NCI-H1092 treated with DMSO at 0.1 percent for 48 hours (cell line): ENCODE measurements around the gene USP20.

Experiments
- DNase-seq: peaks from one replicate; lab custom pipeline; 2025; lab: John Stamatoyannopoulos, UW

The USP20 gene

GRCh38 chr9:129857207-129857606 is 21.9 kb downstream of the USP20 start:
- no peak for DNase-seq

- DNase-seq, result no peak
These were observed 23.1 kb downstream of the USP20 start for GRCh38 chr9:129858167-129858962.

- no peak for DNase-seq
These were observed 25.6 kb downstream of the USP20 start for GRCh38 chr9:129860653-129861446.

- no peak for DNase-seq
These were observed 26.2 kb downstream of the USP20 start for GRCh38 chr9:129861447-129861827.

GRCh38 chr9:129863059-129863690 is 27.9 kb downstream of the USP20 start:
- DNase-seq, result no peak

- no peak for DNase-seq
These were observed 29.9 kb downstream of the USP20 start for GRCh38 chr9:129864991-129865647.

GRCh38 chr9:129865668-129866320 is 30.5 kb downstream of the USP20 start:
- DNase-seq, result no peak

- DNase-seq, result no peak
These were observed 31.3 kb downstream of the USP20 start for GRCh38 chr9:129866394-129867135.

GRCh38 chr9:129867136-129868022 is 32.1 kb downstream of the USP20 start:
- no peak for DNase-seq

GRCh38 chr9:129868023-129868871 is 33.0 kb downstream of the USP20 start:
- no peak for DNase-seq

GRCh38 chr9:129868872-129869486 is 33.7 kb downstream of the USP20 start:
- DNase-seq, result no peak

GRCh38 chr9:129869585-129870501 is 34.6 kb downstream of the USP20 start:
- DNase-seq, result no peak

- no peak for DNase-seq
These were observed 35.8 kb downstream of the USP20 start for GRCh38 chr9:129871046-129871445.

- DNase-seq, result no peak
These were observed 38.4 kb downstream of the USP20 start for GRCh38 chr9:129873563-129874190.

GRCh38 chr9:129874261-129875101 is 39.2 kb downstream of the USP20 start:
- no peak for DNase-seq

GRCh38 chr9:129875181-129875611 is 39.9 kb downstream of the USP20 start:
- no peak for DNase-seq
